Activated T-cell treated with anti-CD3 and anti-CD28 coated beads, Interleukin-2, amount 50 U/mL, for 4 hours (primary cell): ENCODE measurements around the gene TUBA1B. TPM values are rescaled to one million over a fixed set of nuclear protein-coding genes. Genes with fewer than 3 reads are reported as not detected.
"Not testable (repeated sequence)": the region's sequence is repeated elsewhere in the genome, so short reads cannot be mapped to it uniquely, and the experiment has no call there.

ENCODE experiments used
- ATAC-seq, 2 donors: fragments of 200-7000 bp; cut with Tn5 transposase; one replicate each; pipeline ENCODE4 v1.10.0; 2021
- DNase-seq: peaks from one replicate; pipeline ENCODE4 v3.0.0-alpha.2; 2020
- H3K27me3 Mint-ChIP-seq: one replicate; pipeline ENCODE4 v1.8.0; 2021; ENCODE audit warnings: low read depth, mixed read lengths
- H3K36me3 Mint-ChIP-seq: one replicate; pipeline ENCODE4 v1.8.0; 2022; ENCODE audit warnings: mixed read lengths; ENCODE audit not compliant: insufficient read depth
- H3K4me1 Mint-ChIP-seq: one replicate; pipeline ENCODE4 v1.8.0; 2021; ENCODE audit warnings: low read depth, mixed read lengths
- H3K4me3 Mint-ChIP-seq: one replicate; pipeline ENCODE4 v1.8.0; 2021; ENCODE audit warnings: mild to moderate bottlenecking, moderate library complexity, mixed read lengths
- H3K9me3 Mint-ChIP-seq: one replicate; pipeline ENCODE4 v1.8.0; 2021; ENCODE audit warnings: mixed read lengths
- total RNA-seq, 3 donors: library from RNA; stranded (reverse); gene quantifications; one replicate each; pipeline ENCODE4 v1.2.1, GENCODE V29; 2021

Gene TUBA1B
- total RNA-seq, 3 donors from 2014 or later, result 2,095 to 2,519 (median 2,182) TPM

GRCh38 chr12:49133590-49133989 lies 2.4 kb upstream of the TUBA1B start:
- Mint-ChIP-seq H3K36me3 (peaks cover 21% of the 10 kb centered on the region), H3K4me1 (peaks cover 28% of the 10 kb centered on the region), H3K9me3 (no peaks in the 10 kb centered on the region), H3K4me3 (no peak overlapping the region), H3K27me3 (no peaks in the 10 kb centered on the region)
- ATAC-seq (no peak), DNase-seq (no peak)

- DNase-seq, result no peak
- H3K9me3 Mint-ChIP-seq, result no peaks in the 10 kb centered on the region
- no peak for ATAC-seq
- peaks cover 30% of the 10 kb centered on the region for H3K4me1 Mint-ChIP-seq
- H3K36me3 Mint-ChIP-seq, result peaks cover 23% of the 10 kb centered on the region
- no peaks in the 10 kb centered on the region for H3K27me3 Mint-ChIP-seq
- no peak overlapping the region for H3K4me3 Mint-ChIP-seq
Observed at GRCh38 chr12:49133014-49133413, 1.8 kb upstream of the TUBA1B start.

GRCh38 chr12:49131894-49132461 lies 783 bp upstream of the TUBA1B start:
- no peaks in the 10 kb centered on the region for H3K27me3 Mint-ChIP-seq
- H3K36me3 Mint-ChIP-seq, result peaks cover 33% of the 10 kb centered on the region
- ATAC-seq, result no peak
- DNase-seq, result no peak
- peaks cover 39% of the 10 kb centered on the region for H3K4me1 Mint-ChIP-seq
- H3K9me3 Mint-ChIP-seq, result no peaks in the 10 kb centered on the region
- H3K4me3 Mint-ChIP-seq, result peak overlapping the region; percentile 83

GRCh38 chr12:49130151-49131050 lies 794 bp downstream of the TUBA1B start:
- Mint-ChIP-seq H3K9me3 (no peaks in the 10 kb centered on the region), H3K36me3 (peaks cover 37% of the 10 kb centered on the region), H3K27me3 (no peaks in the 10 kb centered on the region), H3K4me1 (peaks cover 40% of the 10 kb centered on the region), H3K4me3 (peak overlapping the region; percentile 97)
- ATAC-seq, result peak; percentile 64 to 65
- DNase-seq, result peak; percentile 91

DNA sequence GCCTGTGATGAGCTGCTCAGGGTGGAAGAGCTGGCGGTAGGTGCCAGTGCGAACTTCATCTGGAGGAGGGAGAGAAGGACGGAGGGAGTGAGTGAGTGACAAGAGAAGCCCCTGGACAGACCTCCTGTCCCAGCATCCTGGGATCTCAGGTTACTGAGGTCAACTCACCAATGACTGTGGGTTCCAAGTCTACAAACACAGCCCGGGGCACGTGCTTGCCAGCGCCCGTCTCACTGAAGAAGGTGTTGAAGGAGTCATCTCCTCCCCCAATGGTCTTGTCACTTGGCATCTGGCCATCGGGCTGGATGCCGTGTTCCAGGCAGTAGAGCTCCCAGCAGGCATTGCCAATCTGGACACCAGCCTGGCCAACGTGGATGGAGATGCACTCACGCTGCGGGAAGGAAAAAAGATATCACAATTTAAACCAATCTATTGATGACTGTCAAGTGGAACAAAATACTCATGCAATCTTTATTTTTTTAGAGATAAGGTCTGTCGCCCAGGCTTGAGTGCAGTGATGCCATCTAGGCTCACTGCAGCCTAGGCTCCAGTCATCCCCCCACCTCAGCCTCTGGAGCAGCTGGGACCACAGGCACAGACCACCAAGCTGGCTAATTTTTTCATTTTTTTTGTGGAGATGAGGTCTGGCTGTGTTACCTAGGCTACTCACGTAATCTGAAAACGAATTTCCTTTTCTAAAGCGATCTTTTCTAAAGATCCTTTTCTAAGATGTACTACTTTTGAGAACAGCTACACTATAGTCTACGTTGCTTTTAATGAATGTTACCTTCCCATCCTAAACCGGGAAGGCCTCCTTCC lies 1.7 kb downstream of the TUBA1B start:
- ATAC-seq, result no peak
- H3K4me3 Mint-ChIP-seq, result peak overlapping the region; percentile 97
- peaks cover 37% of the 10 kb centered on the region for H3K36me3 Mint-ChIP-seq
- peaks cover 40% of the 10 kb centered on the region for H3K4me1 Mint-ChIP-seq
- no peaks in the 10 kb centered on the region for H3K9me3 Mint-ChIP-seq
- DNase-seq, result no peak
- no peaks in the 10 kb centered on the region for H3K27me3 Mint-ChIP-seq

DNA sequence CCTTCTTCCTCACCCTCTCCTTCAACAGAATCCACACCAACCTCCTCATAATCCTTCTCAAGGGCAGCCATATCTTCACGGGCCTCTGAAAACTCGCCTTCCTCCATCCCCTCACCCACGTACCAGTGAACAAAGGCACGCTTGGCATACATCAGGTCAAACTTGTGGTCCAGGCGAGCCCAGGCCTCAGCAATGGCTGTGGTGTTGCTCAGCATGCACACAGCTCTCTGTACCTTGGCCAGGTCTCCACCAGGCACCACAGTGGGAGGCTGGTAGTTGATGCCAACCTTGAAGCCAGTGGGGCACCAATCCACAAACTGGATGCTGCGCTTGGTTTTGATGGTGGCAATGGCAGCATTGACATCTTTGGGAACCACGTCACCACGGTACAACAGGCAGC lies 3.2 kb downstream of the TUBA1B start:
- DNase-seq, H3K27me3 Mint-ChIP-seq: not testable (repeated sequence)
- peaks cover 40% of the 10 kb centered on the region for H3K4me1 Mint-ChIP-seq

GRCh38 chr12:49126852-49127763 lies 4.1 kb downstream of the TUBA1B start:
- ATAC-seq (no peak), DNase-seq (no peak)

More for the DNA sequence above, 3.2 kb downstream of the TUBA1B start:
- peaks cover 37% of the 10 kb centered on the region for H3K36me3 Mint-ChIP-seq
- H3K9me3 Mint-ChIP-seq, ATAC-seq: not testable (repeated sequence)
- H3K4me3 Mint-ChIP-seq, result peak overlapping the region; percentile 5

DNA sequence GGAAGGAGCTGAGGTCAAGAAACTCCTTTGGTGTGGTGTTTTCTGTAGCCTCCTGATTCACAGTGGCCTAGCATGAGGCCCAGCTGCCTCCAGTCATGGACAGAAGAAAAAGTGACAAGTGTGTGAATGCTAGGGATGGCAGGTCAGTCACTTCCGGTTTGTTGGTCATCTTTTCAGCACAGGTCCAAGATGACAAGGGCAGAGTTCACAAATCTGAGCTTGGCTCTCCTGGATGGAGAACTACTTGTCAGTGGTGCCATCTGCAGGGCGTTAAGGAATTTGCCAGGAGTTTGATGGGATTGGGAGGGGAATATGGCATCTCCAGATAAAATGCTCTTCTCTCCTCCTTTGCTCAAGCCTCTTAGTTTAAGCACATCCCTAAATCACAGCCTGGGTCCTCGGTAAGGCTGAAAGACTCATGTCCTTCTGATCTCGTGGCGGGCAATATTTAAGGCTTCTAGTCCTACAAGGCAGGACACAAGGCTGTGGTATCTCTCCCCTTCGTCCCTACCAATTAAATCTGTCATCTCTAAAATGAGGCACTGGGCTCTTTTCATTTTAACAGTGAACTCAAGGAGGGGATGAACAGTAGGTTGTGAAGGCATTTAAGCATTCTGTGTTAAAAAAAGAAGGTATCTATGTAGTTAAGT lies 10.0 kb downstream of the TUBA1B start:
- H3K36me3 Mint-ChIP-seq, result no peaks in the 10 kb centered on the region
- no peak overlapping the region for H3K4me3 Mint-ChIP-seq
- no peaks in the 10 kb centered on the region for H3K4me1 Mint-ChIP-seq
- no peak for ATAC-seq
- no peaks in the 10 kb centered on the region for H3K9me3 Mint-ChIP-seq
- no peaks in the 10 kb centered on the region for H3K27me3 Mint-ChIP-seq
- DNase-seq, result no peak

More at GRCh38 chr12:49126852-49127763, 4.1 kb downstream of the TUBA1B start:
- Mint-ChIP-seq H3K27me3 (no peaks in the 10 kb centered on the region), H3K4me1 (peaks cover 33% of the 10 kb centered on the region), H3K9me3 (no peaks in the 10 kb centered on the region), H3K36me3 (peaks cover 37% of the 10 kb centered on the region), H3K4me3 (peak overlapping the region; percentile 5)

DNA sequence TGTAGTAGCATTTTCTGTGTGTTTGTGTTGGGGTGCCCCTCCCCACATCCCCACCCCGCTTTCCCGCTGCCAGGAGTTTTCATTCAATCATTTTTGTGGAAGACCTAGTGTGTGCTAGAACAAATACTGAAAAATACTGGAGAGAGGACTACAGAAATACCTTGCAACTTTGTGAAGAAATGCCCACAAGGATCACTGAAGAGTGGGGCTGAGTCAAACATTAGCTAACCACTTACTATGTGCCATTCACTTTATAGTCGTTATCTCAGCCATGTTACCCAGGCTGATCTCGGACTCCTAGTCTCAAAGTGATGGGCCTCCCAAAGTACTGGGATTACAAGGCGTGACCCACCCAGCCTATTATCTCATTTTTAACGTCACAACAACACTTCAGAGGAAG lies 20.0 kb downstream of the TUBA1B start:
- no peaks in the 10 kb centered on the region for H3K9me3 Mint-ChIP-seq
- H3K4me3 Mint-ChIP-seq, result peak overlapping the region; percentile 99
- peak; percentile 1 to 2 for ATAC-seq
- H3K27me3 Mint-ChIP-seq, result no peaks in the 10 kb centered on the region
- peaks cover 37% of the 10 kb centered on the region for H3K4me1 Mint-ChIP-seq
- no peaks in the 10 kb centered on the region for H3K36me3 Mint-ChIP-seq
- DNase-seq, result no peak

DNA sequence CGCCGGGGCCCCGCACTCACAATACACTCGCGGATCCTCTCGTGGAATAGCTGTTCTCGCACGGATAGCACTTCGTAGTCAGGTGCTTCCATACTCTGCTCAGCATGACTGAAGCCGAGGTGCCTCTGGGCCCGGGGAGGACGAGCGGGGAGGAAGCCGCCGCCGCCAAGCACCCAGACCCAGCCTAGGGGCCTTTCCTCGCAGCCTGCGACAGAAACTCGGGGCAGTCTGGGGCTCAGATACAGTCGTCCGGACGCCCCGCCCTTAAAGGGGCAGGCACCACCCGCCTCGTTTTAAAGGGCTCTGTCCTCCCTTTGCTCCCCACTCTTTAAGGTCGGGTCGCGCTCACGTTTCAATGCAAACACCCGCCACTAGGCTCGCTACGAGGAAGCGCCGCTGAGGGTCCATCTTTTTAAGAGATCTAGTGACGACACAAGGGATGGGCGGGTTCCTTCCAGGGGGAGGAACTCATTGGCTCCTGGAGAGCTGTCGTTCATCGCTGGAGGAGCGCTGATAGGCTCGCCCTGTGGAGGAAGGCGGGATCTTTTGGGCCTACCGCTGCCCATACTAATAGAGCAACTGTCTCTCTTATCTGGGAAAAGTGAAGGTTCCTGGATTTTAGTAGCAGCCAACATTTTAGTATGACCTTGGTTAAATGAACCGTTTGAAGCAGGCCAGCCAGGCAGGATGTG lies 20.6 kb downstream of the TUBA1B start, which contains the start of gene LMBR1L:
LMBR1L (minus strand) TSS at position 384 of the 692 bp plus-strand sequence; CDS start at position 92, 292 bp downstream.
- H3K9me3 Mint-ChIP-seq, result no peaks in the 10 kb centered on the region
- ATAC-seq, result peak; percentile 98
- no peaks in the 10 kb centered on the region for H3K36me3 Mint-ChIP-seq

GRCh38 chr12:49109641-49110463 lies 21.3 kb downstream of the TUBA1B start:
- DNase-seq (no peak), ATAC-seq (peak in 1 of 2 donors; percentile 7)

More for the DNA sequence above, 20.6 kb downstream of the TUBA1B start, which contains the start of gene LMBR1L:
- peak within 1 kb of the TSS; percentile 99 for H3K4me3 Mint-ChIP-seq
- no peaks in the 10 kb centered on the region for H3K27me3 Mint-ChIP-seq
- H3K4me1 Mint-ChIP-seq, result peaks cover 37% of the 10 kb centered on the region
- peak; percentile 94 for DNase-seq

GRCh38 chr12:49108958-49109404 lies 22.2 kb downstream of the TUBA1B start:
- DNase-seq, result no peak
- H3K9me3 Mint-ChIP-seq, result no peaks in the 10 kb centered on the region
- no peak for ATAC-seq
- H3K4me1 Mint-ChIP-seq, result peaks cover 37% of the 10 kb centered on the region
- peak overlapping the region; percentile 99 for H3K4me3 Mint-ChIP-seq
- no peaks in the 10 kb centered on the region for H3K27me3 Mint-ChIP-seq
- H3K36me3 Mint-ChIP-seq, result peaks cover 3% of the 10 kb centered on the region

More at GRCh38 chr12:49109641-49110463, 21.3 kb downstream of the TUBA1B start:
- no peaks in the 10 kb centered on the region for H3K9me3 Mint-ChIP-seq
- H3K4me1 Mint-ChIP-seq, result peaks cover 37% of the 10 kb centered on the region
- H3K36me3 Mint-ChIP-seq, result no peaks in the 10 kb centered on the region
- no peaks in the 10 kb centered on the region for H3K27me3 Mint-ChIP-seq
- H3K4me3 Mint-ChIP-seq, result peak overlapping the region; percentile 99
